Nephron progenitor cell (in vitro differentiated cells): ENCODE data around the gene LPGAT1.

ENCODE experiments used
- DNase-seq: peaks from one replicate; pipeline ENCODE4 v3.0.0; 2021
- H3K27ac Mint-ChIP-seq: 2 replicates; pipeline ENCODE4 v1.8.0; 2021; ENCODE audit warnings: mild to moderate bottlenecking, moderate library complexity, mixed read lengths
- H3K27me3 Mint-ChIP-seq: 2 replicates; pipeline ENCODE4 v1.8.0; 2021; ENCODE audit warnings: mild to moderate bottlenecking, low read depth, mixed read lengths; ENCODE audit not compliant: poor library complexity
- H3K36me3 Mint-ChIP-seq: 2 replicates; pipeline ENCODE4 v1.8.0; 2021; ENCODE audit warnings: low read depth, mixed read lengths
- H3K4me1 Mint-ChIP-seq: 2 replicates; pipeline ENCODE4 v1.8.0; 2021; ENCODE audit warnings: mixed read lengths
- H3K4me3 Mint-ChIP-seq: 2 replicates; pipeline ENCODE4 v1.8.0; 2021; ENCODE audit warnings: mild to moderate bottlenecking, moderate library complexity, mixed read lengths
- H3K9me3 Mint-ChIP-seq: 2 replicates; pipeline ENCODE4 v1.8.0; 2021; ENCODE audit warnings: mild to moderate bottlenecking, moderate library complexity, mixed read lengths
- CTCF ChIP-seq: fragments of 200-600 bp; sonication (generic); IDR thresholded peaks from 2 replicates; pipeline ENCODE4 v1.5.0; 2021; ENCODE audit warnings: antibody characterized with exemption

Gene LPGAT1

GRCh38 chr1:211764701-211765100, 65.9 kb downstream of the LPGAT1 start:
- H3K36me3 Mint-ChIP-seq = peaks cover 12% of the 10 kb centered on the region
- no peak overlapping the region for H3K27ac Mint-ChIP-seq
- DNase-seq = no peak
- no peak for TF ChIP-seq CTCF
- no peak overlapping the region for H3K4me3 Mint-ChIP-seq
- no peaks in the 10 kb centered on the region for H3K9me3 Mint-ChIP-seq
- H3K4me1 Mint-ChIP-seq = no peaks in the 10 kb centered on the region
- H3K27me3 Mint-ChIP-seq = no peaks in the 10 kb centered on the region

GRCh38 chr1:211762206-211762605, 68.4 kb downstream of the LPGAT1 start:
- Mint-ChIP-seq H3K9me3 (peaks cover 12% of the 10 kb centered on the region), H3K36me3 (peaks cover 35% of the 10 kb centered on the region), H3K4me3 (no peak overlapping the region), H3K27ac (no peak overlapping the region), H3K4me1 (no peaks in the 10 kb centered on the region), H3K27me3 (no peaks in the 10 kb centered on the region)
- no peak for DNase-seq
- no peak for TF ChIP-seq CTCF

DNA sequence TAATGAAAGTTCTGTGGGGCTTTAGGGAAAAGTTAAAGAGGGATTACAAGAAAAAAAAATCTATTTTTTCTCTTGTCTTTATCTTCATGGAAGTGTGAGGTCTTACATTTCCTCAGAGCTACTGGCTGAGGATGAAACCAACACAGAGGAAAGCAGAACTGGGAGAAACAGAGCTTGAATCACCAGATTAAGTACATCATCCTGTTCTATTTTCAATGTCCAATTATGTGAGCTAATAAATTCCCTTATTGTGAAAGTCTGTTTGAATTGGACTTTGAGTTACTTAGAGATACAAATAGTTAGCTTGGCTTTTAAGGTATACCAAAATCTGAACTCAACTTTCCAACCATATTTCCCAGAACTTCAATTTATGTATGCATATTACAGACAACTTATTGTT, 69.2 kb downstream of the LPGAT1 start:
- H3K4me1 Mint-ChIP-seq = no peaks in the 10 kb centered on the region
- H3K27ac Mint-ChIP-seq = no peak overlapping the region
- no peak for TF ChIP-seq CTCF
- peaks cover 12% of the 10 kb centered on the region for H3K9me3 Mint-ChIP-seq
- DNase-seq = no peak
- H3K27me3 Mint-ChIP-seq = no peaks in the 10 kb centered on the region
- H3K36me3 Mint-ChIP-seq = peaks cover 35% of the 10 kb centered on the region
- no peak overlapping the region for H3K4me3 Mint-ChIP-seq

GRCh38 chr1:211756471-211757020, 74.0 kb downstream of the LPGAT1 start:
- no peak for DNase-seq
- no peak overlapping the region for H3K4me3 Mint-ChIP-seq
- no peaks in the 10 kb centered on the region for H3K27me3 Mint-ChIP-seq
- TF ChIP-seq CTCF = no peak
- peaks cover 12% of the 10 kb centered on the region for H3K9me3 Mint-ChIP-seq
- no peak overlapping the region for H3K27ac Mint-ChIP-seq
- peaks cover 17% of the 10 kb centered on the region for H3K4me1 Mint-ChIP-seq
- H3K36me3 Mint-ChIP-seq = peaks cover 26% of the 10 kb centered on the region

DNA sequence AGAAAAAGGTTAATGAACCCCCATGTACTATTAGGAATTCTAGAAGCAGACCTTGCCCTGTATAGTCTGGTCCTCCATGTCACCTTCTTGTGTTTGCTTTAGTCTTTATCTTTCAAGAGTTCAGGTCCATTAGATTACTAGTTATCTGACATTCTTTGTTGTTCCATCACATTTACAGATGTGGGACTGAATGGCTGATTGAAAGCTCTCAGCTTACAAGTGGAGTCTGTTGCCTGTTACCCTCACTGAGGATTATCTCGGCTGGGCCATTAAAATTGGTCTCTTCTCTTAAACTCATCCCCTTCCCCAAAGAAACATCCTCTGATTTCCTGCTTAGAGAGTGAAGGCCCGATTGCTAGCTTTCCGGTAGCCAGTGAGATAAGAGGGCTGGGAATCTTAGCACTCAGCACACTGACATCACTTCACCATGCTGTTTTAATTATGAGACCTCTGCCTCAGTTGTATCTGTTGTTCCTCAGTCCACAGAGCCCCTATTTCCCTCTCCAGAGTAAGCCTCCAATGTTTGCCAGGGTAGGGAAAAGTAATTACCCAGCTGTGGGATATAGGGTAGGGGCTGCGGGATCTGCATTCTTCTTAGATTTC, 76.8 kb downstream of the LPGAT1 start:
- Mint-ChIP-seq H3K27ac (peak overlapping the region; percentile 18), H3K9me3 (peaks cover 12% of the 10 kb centered on the region), H3K4me3 (no peak overlapping the region), H3K4me1 (peaks cover 17% of the 10 kb centered on the region), H3K36me3 (peaks cover 26% of the 10 kb centered on the region), H3K27me3 (no peaks in the 10 kb centered on the region)
- no peak for TF ChIP-seq CTCF
- no peak for DNase-seq

DNA sequence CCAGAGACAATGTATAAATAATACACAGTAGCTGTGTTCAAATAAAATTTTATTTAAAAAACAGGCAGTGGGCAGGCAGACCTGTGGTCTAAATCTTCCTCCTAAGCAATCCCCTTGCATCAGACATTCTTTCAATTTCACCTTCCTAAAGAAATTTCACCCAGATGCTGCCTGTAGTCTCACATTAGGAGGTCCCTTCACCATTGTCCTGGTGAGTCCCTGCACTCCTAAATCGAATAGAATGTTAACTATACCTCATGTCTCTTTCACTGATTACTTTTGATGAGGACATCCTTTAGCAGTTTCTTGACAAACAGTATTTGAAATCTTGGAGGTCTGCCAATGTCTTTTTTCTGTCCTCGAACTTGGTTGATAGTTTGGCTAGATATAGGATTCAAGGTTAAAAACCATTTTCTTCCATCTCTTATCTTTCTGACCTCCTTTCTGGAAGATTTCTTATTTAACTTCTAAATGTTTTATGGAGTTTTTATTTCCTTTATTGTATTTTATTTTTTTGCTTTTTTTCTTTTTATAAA, 77.5 kb downstream of the LPGAT1 start:
- Mint-ChIP-seq H3K36me3 (peaks cover 19% of the 10 kb centered on the region), H3K4me3 (no peak overlapping the region), H3K9me3 (peaks cover 8% of the 10 kb centered on the region), H3K27ac (no peak overlapping the region), H3K27me3 (no peaks in the 10 kb centered on the region), H3K4me1 (peaks cover 17% of the 10 kb centered on the region)
- TF ChIP-seq CTCF = no peak
- DNase-seq = no peak
